ENCODE results near the gene SHROOM3.
"Not testable (repeated sequence)": the region's sequence is repeated elsewhere in the genome, so short reads cannot be mapped to it uniquely, and the experiment has no call there.

SHROOM3 gene

GRCh38 chr4:76445911-76446310, 10.9 kb downstream of the SHROOM3 start:
- no peak for DNase-seq (ENCODE audit: low read depth in 2 of 2)

GRCh38 chr4:76447393-76447851, 12.4 kb downstream of the SHROOM3 start:
- no peak for DNase-seq (ENCODE audit: low read depth in 2 of 2)

GRCh38 chr4:76448211-76448610, 13.2 kb downstream of the SHROOM3 start:
- DNase-seq (ENCODE audit: low read depth in 2 of 2), result no peak

DNA sequence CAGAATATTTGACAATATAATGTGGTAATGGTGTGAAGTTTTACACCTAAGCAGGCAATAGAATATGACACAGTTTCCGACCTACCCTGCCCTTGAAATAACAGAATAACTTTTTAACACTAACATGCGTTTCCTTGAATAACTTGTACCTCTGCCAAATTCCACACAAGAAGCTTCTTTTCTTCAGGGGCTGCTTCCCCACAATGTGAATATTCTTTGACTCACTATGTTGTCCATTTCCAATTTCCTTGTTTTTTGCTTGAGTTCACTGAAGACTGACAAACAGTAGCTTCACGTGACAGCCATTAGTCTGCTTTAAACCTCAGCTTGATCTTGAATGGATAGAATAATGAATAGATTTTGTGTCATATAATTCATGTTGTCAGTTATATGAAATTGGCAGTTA, 14.3 kb downstream of the SHROOM3 start:
- no peak for DNase-seq (ENCODE audit: low read depth in 2 of 2)

DNA sequence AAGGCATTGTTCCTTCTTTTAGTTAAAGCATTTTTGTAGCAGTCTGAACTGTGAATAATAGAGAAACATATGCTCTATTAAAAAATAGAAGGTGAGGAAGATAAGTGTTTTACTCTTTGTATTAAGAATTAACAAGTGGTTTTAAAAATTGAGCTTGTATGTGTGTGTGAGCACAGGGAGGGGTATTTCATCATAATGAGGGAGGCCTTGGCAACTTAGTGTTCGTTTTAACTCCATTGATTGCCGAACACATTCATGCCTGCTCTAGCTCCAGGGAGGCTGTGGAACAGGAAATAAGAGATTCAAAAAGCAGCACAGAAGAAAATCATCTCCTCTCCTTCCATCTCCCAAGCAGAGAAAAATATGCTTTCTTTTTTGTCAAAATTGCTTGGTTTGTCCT, 14.8 kb downstream of the SHROOM3 start:
- no peak for DNase-seq (ENCODE audit: low read depth in 2 of 2)

- no peak for DNase-seq (ENCODE audit: low read depth in 2 of 2)
Observed at GRCh38 chr4:76453232-76453631, 18.2 kb downstream of the SHROOM3 start.

GRCh38 chr4:76454073-76454472, 19.0 kb downstream of the SHROOM3 start:
- not testable (repeated sequence) for DNase-seq (ENCODE audit: low read depth in 2 of 2)

DNA sequence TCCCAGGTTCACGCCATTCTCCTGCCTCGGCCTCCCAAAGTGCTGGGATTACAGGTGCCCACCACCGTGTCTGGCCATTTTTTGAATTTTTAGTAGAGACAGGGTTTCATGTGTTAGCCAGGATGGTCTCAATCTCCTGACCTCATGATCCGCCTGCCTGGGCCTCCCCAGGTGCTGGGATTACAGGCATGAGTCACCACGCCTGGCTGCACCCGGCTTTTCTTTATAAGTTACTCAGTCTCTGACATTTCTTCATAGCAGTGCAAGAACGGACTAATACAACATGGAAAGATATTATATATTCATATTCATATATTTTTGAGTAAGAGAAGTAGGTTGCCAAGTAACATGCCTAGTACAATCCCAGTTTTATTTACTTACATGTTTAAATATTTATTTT, 22.9 kb downstream of the SHROOM3 start:
- DNase-seq (ENCODE audit: low read depth in 2 of 2), result no peak

DNA sequence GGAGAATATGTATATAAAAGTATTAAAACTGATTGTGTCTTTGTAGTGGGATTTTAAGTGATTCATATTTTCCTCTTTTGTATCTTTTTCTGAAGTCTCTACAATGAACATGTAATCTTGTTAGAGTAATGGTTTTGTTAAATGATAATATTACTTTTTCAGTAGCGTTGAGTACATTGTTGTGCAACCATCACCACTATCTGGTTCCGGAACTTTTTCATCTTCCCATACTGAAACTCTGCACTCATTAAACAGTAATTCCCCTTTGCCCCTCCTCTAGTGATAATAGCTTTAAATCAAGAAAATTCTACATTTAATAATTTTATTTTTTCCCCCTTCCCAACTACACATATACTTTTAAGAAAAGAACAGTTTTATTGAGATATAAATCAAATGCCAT, 23.3 kb downstream of the SHROOM3 start:
- DNase-seq (ENCODE audit: low read depth in 2 of 2), result no peak

GRCh38 chr4:76458825-76459224, 23.8 kb downstream of the SHROOM3 start:
- no peak for DNase-seq (ENCODE audit: low read depth in 2 of 2)

DNA sequence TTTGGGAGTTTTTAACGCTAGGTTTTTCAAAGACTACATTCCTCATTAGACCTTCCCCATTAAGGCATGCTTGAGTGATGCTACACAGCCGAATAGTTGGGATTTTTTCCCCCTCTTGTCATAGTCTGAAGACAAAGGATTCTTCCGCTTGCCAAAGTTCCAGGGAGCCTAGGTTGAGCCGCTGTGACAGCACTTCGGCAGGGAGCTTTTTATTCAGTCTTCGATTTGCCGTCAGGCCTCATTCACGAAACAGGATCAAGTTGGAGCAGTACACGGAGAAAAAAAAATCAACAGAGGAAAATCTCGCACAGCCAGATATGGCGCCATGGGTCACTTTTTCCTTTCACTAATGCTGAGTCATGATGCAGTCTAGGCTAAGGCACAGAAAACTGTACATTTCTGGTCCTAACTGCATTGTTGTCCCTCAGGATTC, 24.3 kb downstream of the SHROOM3 start:
- no peak for DNase-seq (ENCODE audit: low read depth in 2 of 2)

DNA sequence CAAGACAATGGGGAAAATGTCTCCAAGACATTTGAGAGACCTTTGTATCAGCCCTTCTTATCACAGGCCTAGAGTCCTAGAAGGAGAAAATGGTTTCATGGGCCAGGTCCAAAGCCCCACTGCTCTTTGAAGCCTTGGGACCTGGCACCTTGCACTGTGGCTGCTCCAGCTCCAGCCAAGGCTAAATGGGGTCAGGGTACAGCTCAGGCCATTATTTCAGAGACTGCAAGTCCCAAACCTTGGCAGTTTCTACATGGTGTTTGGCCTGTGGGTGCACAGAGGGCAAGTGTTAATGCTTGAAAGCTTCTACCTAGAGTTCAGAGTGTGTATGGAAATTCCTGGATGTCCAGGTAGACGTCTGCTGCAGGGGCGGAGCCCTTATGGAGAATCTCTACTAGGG, 28.5 kb downstream of the SHROOM3 start:
- DNase-seq (ENCODE audit: low read depth in 2 of 2), result no peak

- DNase-seq (ENCODE audit: low read depth in 2 of 2), result no peak
Observed at GRCh38 chr4:76470064-76470463, 35.0 kb downstream of the SHROOM3 start.

DNA sequence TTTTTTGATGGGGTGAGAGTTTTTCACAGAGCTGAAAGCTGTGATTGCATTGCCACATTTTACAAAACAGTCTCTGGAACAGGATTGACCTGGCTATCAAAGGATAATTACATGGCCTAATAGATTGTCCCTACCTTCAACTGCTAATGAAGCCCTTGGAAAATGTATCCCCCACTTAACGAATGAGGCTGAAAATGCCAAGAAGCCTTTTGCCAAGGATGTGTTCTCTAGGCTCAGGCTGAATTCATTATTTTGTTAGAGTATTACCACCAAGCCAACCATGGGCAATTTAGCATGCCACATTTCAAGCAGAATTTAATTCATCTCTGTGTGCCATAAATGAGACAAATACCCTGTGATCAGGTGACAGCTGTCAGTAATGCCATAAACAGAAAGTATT, 35.5 kb downstream of the SHROOM3 start:
- DNase-seq (ENCODE audit: low read depth in 2 of 2), result no peak

GRCh38 chr4:76476571-76476970, 41.5 kb downstream of the SHROOM3 start:
- DNase-seq (ENCODE audit: low read depth in 2 of 2), result no peak

GRCh38 chr4:76484654-76485053, 49.6 kb downstream of the SHROOM3 start:
- DNase-seq (ENCODE audit: low read depth in 2 of 2), result no peak

GRCh38 chr4:76485450-76485849, 50.4 kb downstream of the SHROOM3 start:
- DNase-seq (ENCODE audit: low read depth in 2 of 2), result no peak

DNA sequence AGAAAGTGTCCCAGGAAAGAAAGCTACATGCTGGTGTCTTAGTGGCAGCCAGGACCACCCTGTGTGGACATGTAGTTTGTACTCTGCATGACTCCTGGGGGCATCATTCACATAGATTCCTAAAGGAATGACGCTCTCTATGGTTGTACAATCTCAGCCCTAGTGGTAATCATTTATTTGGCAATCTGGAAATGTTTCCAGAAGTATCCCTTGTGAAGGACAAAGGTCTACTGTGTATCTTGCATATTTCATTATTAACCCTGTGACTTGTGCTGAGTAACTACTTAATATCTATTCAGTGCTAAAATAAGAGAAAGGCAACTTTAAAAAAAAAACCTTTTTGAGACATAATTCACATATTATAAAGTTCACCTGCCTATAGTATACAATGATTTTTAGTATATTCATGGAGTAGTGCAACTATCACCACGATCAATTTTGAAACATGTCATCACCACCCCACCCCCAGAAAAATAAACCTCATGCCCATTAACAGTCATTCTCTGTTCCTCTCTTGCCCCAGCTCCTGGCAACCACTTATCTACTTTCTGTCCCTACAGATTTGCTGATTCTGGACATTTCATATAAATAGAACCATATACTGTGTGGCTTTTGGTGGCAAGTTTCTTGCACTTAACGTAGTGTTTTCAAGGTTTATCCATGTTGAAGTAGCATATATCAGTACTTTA, 51.7 kb downstream of the SHROOM3 start:
- no peak for DNase-seq (ENCODE audit: low read depth in 2 of 2)

DNA sequence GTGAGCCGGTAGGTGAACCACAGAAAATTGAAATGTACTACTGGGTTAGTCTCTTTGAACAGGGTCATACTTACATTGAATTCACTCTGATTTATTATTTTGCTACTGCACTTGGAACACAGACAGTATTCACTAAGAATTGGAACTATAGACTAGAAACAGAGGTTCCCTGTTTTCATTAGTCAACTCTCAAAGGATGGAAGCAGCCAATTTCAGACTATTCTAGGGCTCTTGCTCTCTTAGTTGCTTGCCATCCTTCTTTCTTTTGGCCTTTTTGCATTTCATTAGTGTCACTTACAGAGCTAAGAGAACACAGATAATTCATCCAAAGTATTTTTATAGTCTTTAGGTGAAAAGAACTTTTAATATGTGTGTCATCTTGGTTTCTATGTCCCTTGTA, 52.6 kb downstream of the SHROOM3 start:
- DNase-seq (ENCODE audit: low read depth in 2 of 2), result no peak

- DNase-seq (ENCODE audit: low read depth in 2 of 2), result no peak
Observed at GRCh38 chr4:76488455-76488854, 53.4 kb downstream of the SHROOM3 start.

GRCh38 chr4:76488888-76489685, 54.1 kb downstream of the SHROOM3 start:
- no peak for DNase-seq (ENCODE audit: low read depth in 2 of 2)

DNA sequence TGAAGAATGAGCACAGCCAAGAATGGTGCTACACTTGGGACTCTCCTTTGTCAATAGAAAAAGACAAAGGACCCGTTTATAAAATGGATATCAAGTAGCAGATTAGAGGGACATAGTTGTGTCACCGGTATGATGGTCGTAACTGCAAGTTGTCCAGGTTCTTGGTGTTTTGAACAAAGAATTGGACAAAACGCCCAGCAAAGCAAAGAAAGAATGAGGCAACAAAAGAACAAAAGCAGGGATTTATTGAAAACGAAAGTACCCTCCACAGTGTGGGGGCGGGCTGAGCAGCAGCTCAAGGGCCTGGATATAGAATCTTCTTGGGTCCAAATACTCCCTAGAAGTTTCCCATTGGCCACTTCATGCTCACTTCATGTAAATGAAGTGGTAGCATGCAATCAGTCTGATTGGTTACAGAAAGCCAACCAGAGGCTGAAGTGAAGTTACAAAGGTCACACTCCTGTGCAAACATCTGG, 54.7 kb downstream of the SHROOM3 start:
- no peak for DNase-seq (ENCODE audit: low read depth in 2 of 2)

- no peak for DNase-seq (ENCODE audit: low read depth in 2 of 2)
Observed at GRCh38 chr4:76492055-76492454, 57.0 kb downstream of the SHROOM3 start.

Data from stimulated activated CD4-positive, alpha-beta T cell treated with anti-CD3 and anti-CD28 coated beads, Interleukin-15, amount 100 ng/mL, for 48 hours (primary cell).